ENCODE data around the gene COG6.

DNA sequence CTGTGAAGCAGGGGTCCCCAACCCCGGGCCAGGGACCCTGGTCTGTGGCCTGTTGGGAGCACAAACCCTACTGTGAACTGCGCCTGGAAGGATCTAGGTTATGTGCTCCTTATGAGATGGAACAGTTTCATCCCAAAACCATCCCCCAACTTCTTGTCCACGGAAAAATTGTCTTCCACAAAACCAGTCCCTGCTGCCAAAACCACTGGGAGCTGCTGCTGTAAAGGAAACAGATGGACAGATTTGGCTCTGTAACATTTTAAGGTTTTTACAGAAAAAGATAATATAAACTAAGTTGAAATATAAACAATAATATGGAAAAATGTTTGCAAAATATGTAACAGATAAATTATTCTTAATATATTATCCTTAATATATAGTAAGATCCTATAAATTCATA lies 73.7 kb downstream of the COG6 start:
- TF ChIP-seq WRNIP1 (IDR thresholded peaks at IDR 0.05; ENCODE audit: borderline replicate concordance, low read depth, low read length) (no peak), POU2F2 (IDR thresholded peaks at IDR 0.05; ENCODE audit: borderline replicate concordance, low read depth, low read length) (no peak), POLR2AphosphoS5 (IDR thresholded peaks at IDR 0.05; ENCODE audit: low read length) (no peak), IKZF1 (conservative IDR thresholded peaks at IDR 0.05) (no peak), CREM (IDR thresholded peaks at IDR 0.05; ENCODE audit: low read depth) (no peak), DPF2 (IDR thresholded peaks at IDR 0.05) (no peak), JUNB (IDR thresholded peaks at IDR 0.05) (no peak)
- TF ChIP-seq, protein P1, sequence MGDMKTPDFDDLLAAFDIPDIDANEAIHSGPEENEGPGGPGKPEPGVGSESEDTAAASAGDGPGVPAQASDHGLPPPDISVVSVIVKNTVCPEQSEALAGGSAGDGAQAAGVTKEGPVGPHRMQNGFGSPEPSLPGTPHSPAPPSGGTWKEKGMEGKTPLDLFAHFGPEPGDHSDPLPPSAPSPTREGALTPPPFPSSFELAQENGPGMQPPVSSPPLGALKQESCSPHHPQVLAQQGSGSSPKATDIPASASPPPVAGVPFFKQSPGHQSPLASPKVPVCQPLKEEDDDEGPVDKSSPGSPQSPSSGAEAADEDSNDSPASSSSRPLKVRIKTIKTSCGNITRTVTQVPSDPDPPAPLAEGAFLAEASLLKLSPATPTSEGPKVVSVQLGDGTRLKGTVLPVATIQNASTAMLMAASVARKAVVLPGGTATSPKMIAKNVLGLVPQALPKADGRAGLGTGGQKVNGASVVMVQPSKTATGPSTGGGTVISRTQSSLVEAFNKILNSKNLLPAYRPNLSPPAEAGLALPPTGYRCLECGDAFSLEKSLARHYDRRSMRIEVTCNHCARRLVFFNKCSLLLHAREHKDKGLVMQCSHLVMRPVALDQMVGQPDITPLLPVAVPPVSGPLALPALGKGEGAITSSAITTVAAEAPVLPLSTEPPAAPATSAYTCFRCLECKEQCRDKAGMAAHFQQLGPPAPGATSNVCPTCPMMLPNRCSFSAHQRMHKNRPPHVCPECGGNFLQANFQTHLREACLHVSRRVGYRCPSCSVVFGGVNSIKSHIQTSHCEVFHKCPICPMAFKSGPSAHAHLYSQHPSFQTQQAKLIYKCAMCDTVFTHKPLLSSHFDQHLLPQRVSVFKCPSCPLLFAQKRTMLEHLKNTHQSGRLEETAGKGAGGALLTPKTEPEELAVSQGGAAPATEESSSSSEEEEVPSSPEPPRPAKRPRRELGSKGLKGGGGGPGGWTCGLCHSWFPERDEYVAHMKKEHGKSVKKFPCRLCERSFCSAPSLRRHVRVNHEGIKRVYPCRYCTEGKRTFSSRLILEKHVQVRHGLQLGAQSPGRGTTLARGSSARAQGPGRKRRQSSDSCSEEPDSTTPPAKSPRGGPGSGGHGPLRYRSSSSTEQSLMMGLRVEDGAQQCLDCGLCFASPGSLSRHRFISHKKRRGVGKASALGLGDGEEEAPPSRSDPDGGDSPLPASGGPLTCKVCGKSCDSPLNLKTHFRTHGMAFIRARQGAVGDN (IDR thresholded peaks at IDR 0.05): no peak
- TF ChIP-seq, protein P2, sequence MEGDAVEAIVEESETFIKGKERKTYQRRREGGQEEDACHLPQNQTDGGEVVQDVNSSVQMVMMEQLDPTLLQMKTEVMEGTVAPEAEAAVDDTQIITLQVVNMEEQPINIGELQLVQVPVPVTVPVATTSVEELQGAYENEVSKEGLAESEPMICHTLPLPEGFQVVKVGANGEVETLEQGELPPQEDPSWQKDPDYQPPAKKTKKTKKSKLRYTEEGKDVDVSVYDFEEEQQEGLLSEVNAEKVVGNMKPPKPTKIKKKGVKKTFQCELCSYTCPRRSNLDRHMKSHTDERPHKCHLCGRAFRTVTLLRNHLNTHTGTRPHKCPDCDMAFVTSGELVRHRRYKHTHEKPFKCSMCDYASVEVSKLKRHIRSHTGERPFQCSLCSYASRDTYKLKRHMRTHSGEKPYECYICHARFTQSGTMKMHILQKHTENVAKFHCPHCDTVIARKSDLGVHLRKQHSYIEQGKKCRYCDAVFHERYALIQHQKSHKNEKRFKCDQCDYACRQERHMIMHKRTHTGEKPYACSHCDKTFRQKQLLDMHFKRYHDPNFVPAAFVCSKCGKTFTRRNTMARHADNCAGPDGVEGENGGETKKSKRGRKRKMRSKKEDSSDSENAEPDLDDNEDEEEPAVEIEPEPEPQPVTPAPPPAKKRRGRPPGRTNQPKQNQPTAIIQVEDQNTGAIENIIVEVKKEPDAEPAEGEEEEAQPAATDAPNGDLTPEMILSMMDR (IDR thresholded peaks at IDR 0.05 in 2 of 3, conservative IDR thresholded peaks at IDR 0.05 in 1 of 3; ENCODE audit: control insufficient read depth in 2 of 3, extremely low read depth in 1 of 3, insufficient read depth in 1 of 3, low read depth in 3 of 3, low read length in 3 of 3): no peak

Data from GM12878 (cell line).